ENCODE measurements around the gene CST3.

GRCh38 chr20:23644164-23644563 is 6.4 kb upstream of the CST3 start:
- TF ChIP-seq, protein P1, sequence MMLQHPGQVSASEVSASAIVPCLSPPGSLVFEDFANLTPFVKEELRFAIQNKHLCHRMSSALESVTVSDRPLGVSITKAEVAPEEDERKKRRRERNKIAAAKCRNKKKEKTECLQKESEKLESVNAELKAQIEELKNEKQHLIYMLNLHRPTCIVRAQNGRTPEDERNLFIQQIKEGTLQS (IDR thresholded peaks at IDR 0.05) = no peak
- TF ChIP-seq, protein P2, sequence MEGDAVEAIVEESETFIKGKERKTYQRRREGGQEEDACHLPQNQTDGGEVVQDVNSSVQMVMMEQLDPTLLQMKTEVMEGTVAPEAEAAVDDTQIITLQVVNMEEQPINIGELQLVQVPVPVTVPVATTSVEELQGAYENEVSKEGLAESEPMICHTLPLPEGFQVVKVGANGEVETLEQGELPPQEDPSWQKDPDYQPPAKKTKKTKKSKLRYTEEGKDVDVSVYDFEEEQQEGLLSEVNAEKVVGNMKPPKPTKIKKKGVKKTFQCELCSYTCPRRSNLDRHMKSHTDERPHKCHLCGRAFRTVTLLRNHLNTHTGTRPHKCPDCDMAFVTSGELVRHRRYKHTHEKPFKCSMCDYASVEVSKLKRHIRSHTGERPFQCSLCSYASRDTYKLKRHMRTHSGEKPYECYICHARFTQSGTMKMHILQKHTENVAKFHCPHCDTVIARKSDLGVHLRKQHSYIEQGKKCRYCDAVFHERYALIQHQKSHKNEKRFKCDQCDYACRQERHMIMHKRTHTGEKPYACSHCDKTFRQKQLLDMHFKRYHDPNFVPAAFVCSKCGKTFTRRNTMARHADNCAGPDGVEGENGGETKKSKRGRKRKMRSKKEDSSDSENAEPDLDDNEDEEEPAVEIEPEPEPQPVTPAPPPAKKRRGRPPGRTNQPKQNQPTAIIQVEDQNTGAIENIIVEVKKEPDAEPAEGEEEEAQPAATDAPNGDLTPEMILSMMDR (IDR thresholded peaks at IDR 0.05 in 2 of 3, conservative IDR thresholded peaks at IDR 0.05 in 1 of 3; ENCODE audit: borderline replicate concordance in 1 of 3, insufficient read depth in 1 of 3, low read depth in 2 of 3, low read length in 2 of 3) = no peak
- no peak for TF ChIP-seq YY1 (IDR thresholded peaks at IDR 0.05; ENCODE audit: extremely low read depth, insufficient replicate concordance, low read depth, low read length)
- no peak for TF ChIP-seq SP1 (IDR thresholded peaks at IDR 0.05; ENCODE audit: low read depth)

All from HCT116 (cell line).